T follicular helper cell (primary cell): ENCODE data around the gene CD200R1.

Experiments
- DNase-seq: peaks from one replicate; pipeline ENCODE4 v3.0.0-alpha.2; 2020; ENCODE audit warnings: low read depth

CD200R1 gene

DNA sequence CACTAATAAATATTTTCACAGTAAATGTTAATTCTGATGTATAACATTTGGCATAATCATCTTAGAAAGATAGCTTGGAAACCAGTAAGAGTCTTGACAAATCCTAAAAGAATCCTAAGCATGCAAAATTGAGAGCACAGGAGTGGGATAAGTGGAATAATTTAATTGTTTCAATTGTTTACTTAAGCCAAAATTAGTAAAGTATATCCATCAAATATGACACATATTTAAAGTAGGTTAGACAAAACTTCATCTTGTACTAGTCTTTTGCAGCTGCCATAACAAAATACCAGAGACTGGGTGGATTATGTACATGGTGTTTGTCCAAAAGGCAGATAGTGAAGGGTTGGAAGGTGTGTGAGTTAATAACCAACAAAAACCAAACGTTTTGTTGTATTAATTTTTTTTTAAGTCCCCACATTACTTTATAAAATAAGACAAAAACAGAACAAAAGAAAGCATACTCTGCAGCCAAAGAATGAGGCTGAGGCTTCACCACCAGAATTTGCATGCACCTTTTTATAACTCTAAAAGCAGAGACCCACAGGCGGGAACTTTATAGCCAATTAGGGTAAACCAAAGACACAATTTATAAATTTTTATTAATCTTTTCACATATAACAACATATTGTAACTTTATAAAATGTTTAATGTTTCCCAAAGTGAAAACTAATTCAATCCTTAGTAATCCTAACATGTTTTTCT is 86.4 kb downstream of the CD200R1 start:
- no peak for DNase-seq

DNA sequence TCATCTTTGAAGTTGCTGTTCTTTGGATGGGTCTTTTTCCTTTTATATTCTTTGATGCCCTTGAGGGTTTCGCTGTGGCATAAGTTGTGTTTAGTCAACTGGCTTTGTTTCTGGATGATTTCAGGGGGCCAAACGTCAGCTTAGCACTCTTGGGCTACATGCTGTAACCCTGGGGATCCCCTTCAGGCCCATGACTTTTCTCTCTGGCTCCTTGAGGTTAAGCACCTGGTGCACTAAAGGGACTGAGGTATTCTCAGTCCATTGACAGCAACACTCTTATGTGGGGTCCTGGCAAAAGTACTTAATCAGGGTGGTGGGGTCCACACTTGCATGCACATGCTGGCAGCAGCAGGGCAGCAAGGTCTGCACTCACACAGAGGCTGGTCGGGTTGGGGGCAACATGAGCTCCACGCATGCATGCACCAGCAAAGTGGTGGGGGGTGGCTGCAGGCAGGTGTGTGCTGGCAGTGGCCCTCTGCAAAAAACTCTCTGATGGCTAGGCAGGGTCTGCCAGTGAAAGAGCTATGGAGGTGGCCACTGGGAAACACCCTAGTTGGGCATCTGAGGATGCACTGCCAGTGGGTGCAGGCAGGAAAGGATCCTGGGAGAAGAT is 90.1 kb downstream of the CD200R1 start:
- DNase-seq = no peak

DNA sequence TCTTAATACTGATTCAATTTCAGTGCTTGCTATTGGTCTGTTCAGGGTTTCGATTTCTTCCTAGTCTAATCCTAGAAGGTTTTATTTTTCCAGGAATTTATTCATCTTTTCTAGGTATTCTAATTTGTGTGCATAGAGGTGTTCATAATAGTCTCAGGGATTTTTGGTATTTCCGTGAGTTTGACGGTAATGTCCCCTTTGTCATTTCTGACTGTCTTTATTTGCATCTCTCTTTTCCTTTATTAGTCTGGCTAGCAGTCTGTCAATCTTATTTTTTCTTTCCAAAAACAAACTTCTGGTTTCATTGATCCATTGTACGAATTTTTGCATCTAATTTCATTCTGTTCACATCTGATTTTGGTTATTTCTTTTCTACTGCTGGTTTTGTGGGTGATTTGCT is 93.0 kb downstream of the CD200R1 start:
- DNase-seq = no peak

DNA sequence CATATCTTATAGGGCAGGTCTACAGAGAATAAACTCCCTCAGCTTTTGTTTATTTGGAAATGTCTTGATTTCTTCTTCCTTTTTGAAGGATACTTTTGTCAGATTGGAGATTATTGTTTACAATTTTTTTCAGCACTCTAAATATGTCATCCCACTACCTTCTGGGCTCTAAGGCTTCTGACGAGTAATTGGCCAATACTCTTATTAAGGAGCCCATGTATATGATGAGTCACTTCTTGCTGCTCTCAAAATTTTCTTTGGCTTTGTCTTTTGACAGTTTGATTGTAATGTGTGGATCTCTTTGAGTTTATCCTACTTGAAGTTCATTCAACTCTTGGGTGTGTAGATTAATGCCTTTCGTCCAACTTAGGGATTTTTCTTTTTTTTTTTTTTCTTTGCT is 99.3 kb downstream of the CD200R1 start:
- no peak for DNase-seq

DNA sequence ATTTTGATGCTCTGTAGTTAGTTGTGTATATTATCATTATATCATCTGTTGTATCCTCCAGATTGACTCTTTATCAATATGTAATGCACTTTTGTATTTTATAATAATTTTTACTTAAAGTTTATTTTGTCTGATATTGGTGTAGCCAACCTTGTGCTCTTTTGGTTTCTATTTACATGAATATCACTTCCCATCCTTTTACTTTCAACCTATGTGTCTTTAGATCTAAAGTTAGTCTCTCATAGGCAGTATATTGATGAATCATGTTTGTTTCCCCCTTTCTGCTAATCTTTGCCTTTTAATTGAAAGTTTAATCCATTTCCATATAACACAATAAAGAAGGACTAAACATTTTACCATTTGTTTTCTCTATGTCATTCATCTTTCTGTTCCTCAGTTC is 100.2 kb downstream of the CD200R1 start:
- DNase-seq = no peak

DNA sequence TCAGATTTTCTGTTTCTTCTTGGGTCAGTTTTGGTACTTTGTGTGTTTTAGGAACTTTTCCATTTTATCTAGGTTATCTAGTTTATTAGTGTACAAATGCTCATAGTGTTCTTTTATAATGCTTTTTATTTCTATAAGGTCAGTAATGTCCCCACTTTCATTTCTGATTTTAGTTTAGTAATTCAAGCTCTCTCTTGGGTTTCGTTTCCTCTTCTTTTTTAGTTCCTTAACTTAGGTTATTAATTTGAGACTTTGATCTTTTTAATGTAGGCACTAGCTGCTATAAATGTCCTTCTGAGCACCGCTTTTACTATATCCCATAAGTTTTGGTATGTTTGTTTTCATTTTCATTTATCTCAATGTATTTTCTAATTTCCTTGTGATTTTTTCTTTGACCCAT is 101.3 kb downstream of the CD200R1 start:
- DNase-seq = no peak

DNA sequence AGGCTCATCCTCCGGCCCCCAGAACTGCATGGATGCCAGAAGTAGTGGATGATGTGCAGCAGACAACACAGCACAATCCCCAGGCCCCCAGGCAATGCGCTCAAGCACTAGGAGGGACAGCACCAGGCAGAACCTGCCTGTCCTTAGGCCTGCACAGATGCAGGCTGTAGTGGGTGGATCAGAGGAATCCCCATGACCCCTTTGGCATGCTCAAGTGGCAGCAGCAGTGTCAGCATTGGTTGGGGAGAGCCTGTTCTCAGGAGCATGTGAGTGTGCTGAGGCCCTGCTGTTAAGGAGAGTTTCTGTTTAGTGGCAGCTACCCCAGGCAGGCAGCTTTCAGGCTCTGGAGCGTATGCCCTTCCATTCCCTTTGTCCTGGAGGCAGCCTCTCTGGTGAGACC is 103.2 kb downstream of the CD200R1 start:
- no peak for DNase-seq
